ENCODE data around the gene SAMD4B.
"Not testable (repeated sequence)": the region's sequence is repeated elsewhere in the genome, so short reads cannot be mapped to it uniquely, and the experiment has no call there.

Gene SAMD4B

DNA sequence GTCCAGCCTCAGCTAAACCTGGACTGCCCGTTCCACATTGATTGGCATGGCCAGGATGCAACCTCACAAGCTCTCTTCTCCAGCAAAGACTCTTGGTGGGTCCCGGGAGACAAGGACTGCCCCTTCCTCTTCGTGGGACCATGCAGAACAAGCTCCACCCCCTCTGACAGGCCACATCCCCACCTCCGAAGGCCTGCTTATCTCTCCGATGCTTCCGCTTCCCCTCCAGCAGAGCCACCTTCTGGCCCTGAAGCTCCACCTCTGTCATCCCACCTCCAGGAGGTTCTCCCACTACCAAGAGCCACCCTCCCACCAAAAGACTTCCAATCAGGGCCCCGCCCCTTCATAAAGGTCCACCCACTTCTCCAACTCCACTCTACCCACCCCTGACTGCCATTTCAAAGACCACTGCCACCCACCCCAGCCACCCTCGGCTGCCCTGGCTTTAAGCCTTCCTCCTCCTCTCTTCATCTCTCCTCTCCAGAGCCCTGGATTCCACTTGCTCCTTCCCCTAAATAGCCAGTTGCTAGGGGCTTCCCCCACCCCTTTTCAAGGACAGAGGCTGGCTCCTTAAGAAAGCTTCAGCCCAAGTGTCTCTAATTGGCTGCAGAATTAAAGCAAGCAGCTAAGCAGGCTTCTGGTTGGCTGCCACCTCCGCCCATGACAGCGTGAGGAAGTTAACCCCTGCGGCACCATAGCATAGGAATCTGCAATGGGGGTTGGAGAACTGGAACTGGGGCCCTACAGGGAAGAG is 31.5 kb upstream of the SAMD4B start:
- in situ Hi-C loops (cut with HindIII; ENCODE audit: low sequenced_read_pairs): no loop called here

DNA sequence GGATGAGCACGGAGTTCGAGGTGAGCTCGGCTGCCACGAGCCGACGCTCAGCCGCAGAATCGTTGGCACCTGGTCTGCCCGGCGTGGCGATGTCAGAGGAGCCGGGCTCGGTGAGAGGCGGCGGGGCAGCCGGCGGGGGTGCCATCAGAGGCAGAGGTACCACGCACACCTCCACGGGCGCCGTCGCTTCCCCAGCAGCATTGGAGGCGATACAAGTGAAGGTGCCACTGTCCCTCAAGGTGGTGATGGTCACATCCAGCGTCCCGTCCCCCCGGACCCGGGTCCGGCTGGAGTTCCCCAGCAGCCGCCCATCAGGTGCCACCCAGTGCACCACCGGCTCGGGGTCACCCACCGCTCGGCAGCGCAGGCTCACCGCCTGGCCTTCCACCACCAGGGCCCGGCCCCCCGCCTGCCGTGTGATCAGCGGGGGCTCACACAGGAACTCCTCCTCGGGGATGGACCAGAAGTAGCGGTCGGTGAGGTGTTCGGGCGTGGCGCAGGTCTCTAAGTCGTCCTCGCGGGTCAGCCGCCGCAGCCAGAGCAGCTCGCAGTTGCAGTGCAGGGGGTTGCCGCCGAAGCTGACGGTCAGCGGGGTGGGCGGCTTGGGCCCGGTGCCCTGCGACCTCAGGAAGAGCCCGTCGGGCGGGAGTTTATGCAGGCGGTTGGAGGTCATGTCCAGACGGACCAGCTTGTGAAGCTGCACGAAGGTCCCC is 28.0 kb upstream of the SAMD4B start:
- in situ Hi-C loops (cut with HindIII; ENCODE audit: low sequenced_read_pairs): no loop called here

GRCh38 chr19:39315933-39316332 is 26.3 kb upstream of the SAMD4B start:
- in situ Hi-C loops (cut with HindIII; ENCODE audit: low sequenced_read_pairs): no loop called here

DNA sequence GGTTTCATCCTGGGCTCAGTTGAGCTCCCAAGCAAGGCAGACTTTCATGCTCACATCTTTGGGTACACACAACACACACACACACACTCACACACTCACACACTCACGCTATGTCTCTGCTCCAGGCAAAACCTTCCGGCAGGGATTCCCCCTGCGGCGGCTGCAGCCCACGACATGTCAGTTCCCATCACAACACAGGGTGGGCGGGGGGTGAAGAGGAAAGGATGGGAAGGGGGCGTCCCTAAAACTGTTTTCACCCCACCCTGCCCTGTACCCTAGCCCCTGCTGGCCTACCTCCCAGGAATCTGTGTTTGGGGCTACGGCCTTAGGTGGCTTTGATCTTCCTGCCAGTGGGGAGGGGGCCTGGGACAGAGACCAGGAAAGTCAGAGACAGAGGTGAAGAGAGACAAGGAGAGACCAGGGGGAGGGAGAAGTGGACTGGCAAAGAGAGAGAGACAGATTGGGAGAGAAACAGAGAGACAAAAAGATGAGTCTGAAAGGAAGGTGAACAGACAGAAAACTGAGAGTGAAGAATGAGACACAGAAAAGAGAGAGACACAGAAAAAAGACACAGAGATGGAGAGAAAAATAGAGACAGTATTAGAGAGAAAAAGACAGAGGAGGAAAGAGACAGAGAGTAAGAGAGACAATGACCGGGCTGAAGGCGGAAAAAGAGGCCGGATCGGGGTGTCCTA is 25.4 kb upstream of the SAMD4B start:
- in situ Hi-C loops (cut with HindIII; ENCODE audit: low sequenced_read_pairs): no loop called here

GRCh38 chr19:39317476-39317875 is 24.7 kb upstream of the SAMD4B start:
- in situ Hi-C loops (cut with HindIII; ENCODE audit: low sequenced_read_pairs): no loop called here

DNA sequence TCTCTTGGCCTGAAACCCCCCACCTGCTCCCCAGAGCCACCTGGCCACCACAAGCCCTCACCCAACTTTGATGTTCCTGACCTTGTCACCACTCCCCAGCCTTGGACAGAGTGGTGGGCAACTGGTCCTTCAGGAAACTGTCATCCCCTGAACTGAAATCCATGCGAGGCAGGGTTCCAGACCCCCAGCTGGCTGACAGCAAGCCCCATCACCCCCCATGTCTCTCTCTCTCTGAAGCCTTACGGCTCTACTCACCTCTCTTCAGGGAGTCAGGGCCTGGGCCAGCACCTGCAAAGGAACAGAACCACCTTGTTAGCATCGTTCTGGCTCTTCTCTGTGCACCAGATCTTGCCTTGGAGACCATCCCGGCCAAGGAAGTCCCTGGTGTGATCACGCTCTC is 24.1 kb upstream of the SAMD4B start:
- in situ Hi-C loops (cut with HindIII; ENCODE audit: low sequenced_read_pairs): no loop called here

DNA sequence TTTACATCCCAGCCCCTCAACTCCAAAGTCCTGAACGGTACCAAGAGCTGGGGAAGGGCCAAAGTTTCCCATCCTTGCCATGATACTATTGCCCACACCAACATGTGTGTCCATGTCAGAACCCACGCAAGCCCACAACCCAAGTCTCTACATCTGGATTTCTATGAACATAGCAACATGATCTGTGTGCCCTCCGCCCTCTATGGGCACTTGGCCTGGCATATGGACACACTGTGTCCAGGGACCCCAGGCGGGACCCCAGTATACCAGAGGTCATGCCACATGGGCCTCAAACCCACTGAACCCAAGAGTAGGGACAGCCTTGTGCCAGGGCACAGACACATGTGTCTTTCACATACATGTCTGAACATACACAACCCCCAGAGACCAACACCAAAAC is 23.5 kb upstream of the SAMD4B start:
- in situ Hi-C loops (cut with HindIII; ENCODE audit: low sequenced_read_pairs): no loop called here

DNA sequence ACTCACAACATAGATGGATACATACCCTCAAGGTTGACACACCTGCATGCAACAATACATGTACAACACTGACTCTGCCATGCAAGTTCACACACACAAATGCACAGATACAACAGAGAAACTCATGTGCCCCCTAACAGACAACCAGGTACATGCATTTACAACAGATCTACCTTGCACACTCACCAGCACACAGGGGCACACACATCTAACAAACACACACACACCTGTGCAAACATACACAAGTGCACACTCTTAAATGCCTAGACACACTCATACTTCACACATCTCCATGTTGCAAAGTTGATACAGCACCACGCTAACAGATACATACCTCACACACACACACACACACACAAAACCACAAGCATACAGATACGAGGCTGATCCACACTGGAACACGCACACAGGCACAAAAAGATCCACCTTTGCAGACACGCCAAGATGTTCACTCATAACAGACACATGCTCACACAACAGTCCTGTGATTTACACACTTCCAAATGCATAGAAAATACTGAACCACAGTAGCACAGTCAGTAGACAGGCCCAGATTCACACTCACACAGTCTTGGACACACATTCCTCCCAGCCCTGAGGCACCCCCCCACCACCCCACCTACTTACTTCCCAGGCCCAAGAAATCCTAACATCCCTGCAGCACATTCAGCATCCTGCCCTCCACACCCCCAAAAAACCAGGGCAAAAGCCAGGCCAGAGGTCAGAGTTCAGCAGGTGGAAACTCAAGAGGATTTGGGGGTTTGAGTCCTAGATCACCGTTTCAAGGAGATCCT is 22.9 kb upstream of the SAMD4B start:
- in situ Hi-C loops (cut with HindIII; ENCODE audit: low sequenced_read_pairs): no loop called here

- in situ Hi-C loops (cut with HindIII; ENCODE audit: low sequenced_read_pairs): no loop called here
Measured at GRCh38 chr19:39319892-39320248, 22.4 kb upstream of the SAMD4B start.

DNA sequence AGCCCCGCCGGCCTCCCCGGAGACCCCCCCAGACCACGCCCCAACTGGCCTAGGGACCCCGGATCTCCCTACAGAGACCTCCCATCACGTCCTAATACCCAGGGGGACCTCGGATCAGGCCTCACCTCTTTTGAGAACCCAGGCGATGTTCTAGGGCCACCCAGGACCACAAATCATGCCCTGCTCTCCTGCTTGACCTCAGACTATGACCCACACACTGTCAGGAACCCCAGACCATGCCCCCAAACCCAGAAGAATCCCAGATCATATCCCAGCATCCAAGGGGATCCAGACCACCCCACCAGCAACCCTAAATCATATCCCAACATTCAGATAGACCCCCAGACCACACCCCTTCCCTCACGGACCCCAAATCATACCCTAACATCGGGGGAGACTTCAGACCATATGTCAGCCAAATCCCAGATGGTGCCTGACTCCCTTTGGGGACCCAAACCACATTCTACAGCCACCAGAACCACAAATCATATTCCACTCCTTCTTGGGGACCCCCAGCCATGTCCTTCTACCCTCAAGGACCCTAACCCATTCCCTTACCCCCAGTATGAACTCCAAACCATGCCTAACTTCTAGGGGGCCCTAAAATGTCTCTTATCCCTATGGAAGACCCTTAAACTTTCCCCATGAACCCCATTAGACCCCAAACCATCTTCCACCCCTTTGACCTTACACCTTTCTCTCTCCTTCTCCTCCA is 20.9 kb upstream of the SAMD4B start:
- in situ Hi-C loops (cut with HindIII; ENCODE audit: low sequenced_read_pairs): no loop called here

- in situ Hi-C loops (cut with HindIII; ENCODE audit: low sequenced_read_pairs): no loop called here
Measured at GRCh38 chr19:39321832-39322176, 20.4 kb upstream of the SAMD4B start.

GRCh38 chr19:39324242-39324842 is 17.9 kb upstream of the SAMD4B start:
- in situ Hi-C loops (cut with HindIII; ENCODE audit: low sequenced_read_pairs): no loop called here

- in situ Hi-C loops (cut with HindIII; ENCODE audit: low sequenced_read_pairs): no loop called here
Measured at GRCh38 chr19:39325778-39326665, 16.2 kb upstream of the SAMD4B start.

DNA sequence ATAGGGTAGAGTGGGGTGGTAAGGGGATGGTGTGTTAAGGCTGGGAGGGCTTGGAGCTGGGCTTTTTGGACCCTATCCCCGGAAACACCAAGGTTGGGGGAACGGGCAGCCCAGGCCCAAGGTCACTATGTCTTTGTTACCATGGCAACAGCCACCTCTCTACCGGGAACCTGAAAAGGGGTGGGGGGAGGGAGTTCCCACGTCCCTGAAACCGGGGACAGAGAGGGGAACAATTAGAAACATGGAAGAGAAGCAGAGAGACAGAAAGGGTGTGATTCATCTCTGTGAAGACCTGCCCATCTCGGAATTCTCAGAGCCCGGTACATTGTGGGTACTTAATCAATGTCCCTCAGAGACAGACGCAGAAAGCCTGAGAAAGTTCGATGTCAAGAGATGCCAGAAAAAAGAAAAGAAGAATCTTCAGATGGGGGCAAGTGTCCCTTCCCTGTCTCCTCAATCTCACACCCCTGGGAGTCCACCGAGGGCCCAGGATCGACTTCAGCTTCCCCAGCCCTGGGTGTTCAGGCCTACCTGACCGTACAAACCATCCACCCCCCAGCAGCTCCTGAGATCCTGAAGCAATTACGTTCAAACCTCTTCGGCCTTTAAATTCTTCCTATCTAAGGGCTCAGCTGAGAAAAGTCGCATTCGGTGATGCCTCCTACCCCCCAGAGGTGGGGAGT is 14.7 kb upstream of the SAMD4B start:
- in situ Hi-C loops (cut with HindIII; ENCODE audit: low sequenced_read_pairs): no loop called here

- in situ Hi-C loops (cut with HindIII; ENCODE audit: low sequenced_read_pairs): no loop called here
Measured at GRCh38 chr19:39328046-39328705, 14.0 kb upstream of the SAMD4B start.

- in situ Hi-C loops (cut with HindIII; ENCODE audit: low sequenced_read_pairs): no loop called here
Measured at GRCh38 chr19:39329948-39330347, 12.3 kb upstream of the SAMD4B start.

- in situ Hi-C loops (cut with HindIII; ENCODE audit: low sequenced_read_pairs): no loop called here
Measured at GRCh38 chr19:39332293-39332692, 9.9 kb upstream of the SAMD4B start.

DNA sequence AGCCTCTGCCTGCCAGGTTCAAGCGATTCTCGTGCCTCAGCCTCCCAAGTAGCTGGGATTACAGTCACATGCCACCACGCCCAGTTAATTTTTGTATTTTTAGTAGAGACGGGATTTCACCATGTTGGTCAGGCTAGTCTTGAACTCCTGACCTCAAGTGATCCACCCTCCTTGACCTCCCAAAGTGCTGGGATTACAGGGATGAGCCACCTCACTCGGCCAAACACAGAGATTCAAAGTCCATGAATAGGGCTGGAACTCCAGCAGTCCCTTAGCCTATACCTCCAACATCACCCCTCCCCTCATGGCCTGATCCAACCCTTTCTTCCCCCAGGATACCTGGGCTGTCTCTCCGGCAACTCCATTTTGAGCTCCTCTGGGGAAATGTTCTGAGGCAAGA is 9.5 kb upstream of the SAMD4B start:
- in situ Hi-C loops (cut with HindIII; ENCODE audit: low sequenced_read_pairs): not testable (repeated sequence)

Measured in DLD1 (cell line).